ENCODE results near the gene OAF.

Gene OAF

GRCh38 chr11:120241277-120241676 is 30.4 kb downstream of the OAF start:
- H3K9ac ChIP-seq, result no peak overlapping the region
- peaks cover 31% of the 10 kb centered on the region for H3K4me1 ChIP-seq
- peak overlapping the region; percentile 53 for H3K4me3 ChIP-seq (ENCODE audit: low read depth, low read length)
- H3K4me2 ChIP-seq (ENCODE audit: low read length), result peak overlapping the region; percentile 60
- H3K27me3 ChIP-seq (ENCODE audit: control insufficient read depth, insufficient read depth, low read length), result no peaks in the 10 kb centered on the region
- H3K36me3 ChIP-seq (ENCODE audit: control insufficient read depth, insufficient read depth, low read length), result no peaks in the 10 kb centered on the region
- TF ChIP-seq CTCF (IDR thresholded peaks at IDR 0.05), result no peak
- H3K9me3 ChIP-seq (ENCODE audit: control insufficient read depth, low read length), result no peaks in the 10 kb centered on the region
- H3K79me2 ChIP-seq, result peaks cover 10% of the 10 kb centered on the region
- H3K27ac ChIP-seq, result peak overlapping the region; percentile 61
- H2AFZ ChIP-seq, result peak overlapping the region; percentile 41

- no peak overlapping the region for H3K4me3 ChIP-seq (ENCODE audit: low read depth, low read length)
- H3K9me3 ChIP-seq (ENCODE audit: control insufficient read depth, low read length), result no peaks in the 10 kb centered on the region
- peaks cover 10% of the 10 kb centered on the region for H3K79me2 ChIP-seq
- H3K9ac ChIP-seq, result no peak overlapping the region
- no peaks in the 10 kb centered on the region for H3K27me3 ChIP-seq (ENCODE audit: control insufficient read depth, insufficient read depth, low read length)
- peak; percentile 8 for TF ChIP-seq CTCF (IDR thresholded peaks at IDR 0.05)
- H3K36me3 ChIP-seq (ENCODE audit: control insufficient read depth, insufficient read depth, low read length), result no peaks in the 10 kb centered on the region
- no peak overlapping the region for H3K4me2 ChIP-seq (ENCODE audit: low read length)
- H3K27ac ChIP-seq, result no peak overlapping the region
- peaks cover 28% of the 10 kb centered on the region for H3K4me1 ChIP-seq
- no peak overlapping the region for H2AFZ ChIP-seq
Observed at GRCh38 chr11:120243221-120243620, 32.4 kb downstream of the OAF start.

GRCh38 chr11:120244476-120245365 is 33.9 kb downstream of the OAF start:
- no peaks in the 10 kb centered on the region for H3K27me3 ChIP-seq (ENCODE audit: control insufficient read depth, insufficient read depth, low read length)
- peaks cover 10% of the 10 kb centered on the region for H3K79me2 ChIP-seq
- H3K4me1 ChIP-seq, result peaks cover 28% of the 10 kb centered on the region
- no peak for TF ChIP-seq CTCF (IDR thresholded peaks at IDR 0.05)
- no peaks in the 10 kb centered on the region for H3K36me3 ChIP-seq (ENCODE audit: control insufficient read depth, insufficient read depth, low read length)
- no peaks in the 10 kb centered on the region for H3K9me3 ChIP-seq (ENCODE audit: control insufficient read depth, low read length)
- H3K9ac ChIP-seq, result no peak overlapping the region
- no peak overlapping the region for H3K4me3 ChIP-seq (ENCODE audit: low read depth, low read length)
- peak overlapping the region; percentile 24 for H3K27ac ChIP-seq
- H3K4me2 ChIP-seq (ENCODE audit: low read length), result no peak overlapping the region
- H2AFZ ChIP-seq, result no peak overlapping the region

GRCh38 chr11:120245434-120245833 is 34.6 kb downstream of the OAF start:
- Histone ChIP-seq H3K4me3 (ENCODE audit: low read depth, low read length) (no peak overlapping the region), H3K9ac (no peak overlapping the region), H3K27ac (no peak overlapping the region), H3K79me2 (peaks cover 10% of the 10 kb centered on the region), H3K9me3 (ENCODE audit: control insufficient read depth, low read length) (no peaks in the 10 kb centered on the region), H3K4me1 (peaks cover 28% of the 10 kb centered on the region), H3K4me2 (ENCODE audit: low read length) (no peak overlapping the region), H3K36me3 (ENCODE audit: control insufficient read depth, insufficient read depth, low read length) (no peaks in the 10 kb centered on the region), H2AFZ (no peak overlapping the region), H3K27me3 (ENCODE audit: control insufficient read depth, insufficient read depth, low read length) (no peaks in the 10 kb centered on the region)
- no peak for TF ChIP-seq CTCF (IDR thresholded peaks at IDR 0.05)

All from parathyroid adenoma (tissue), 2 donors.